GM18951 (cell line): ENCODE measurements around the gene HPN.
"Not testable (repeated sequence)": the region's sequence is repeated elsewhere in the genome, so short reads cannot be mapped to it uniquely, and the experiment has no call there.

Experiments used
- POLR2A ChIP-seq: IDR thresholded peaks from 4 replicates; pipeline ENCODE4 v1.6.1; 2011; ENCODE audit warnings: mild to moderate bottlenecking; ENCODE audit not compliant: insufficient read length, insufficient read depth; ENCODE audit errors: extremely low read depth
- in situ Hi-C: fragments of 300-500 bp; cut with MboI; formaldehyde crosslinking; loops from one replicate; pipeline ENCODE4 v1.12.0; 2022; ENCODE audit warnings: low sequenced_read_pairs, mixed read lengths, inconsistent platforms; ENCODE audit not compliant: unreplicated experiment

HPN gene

GRCh38 chr19:35013820-35014754 is 27.4 kb upstream of the HPN start:
- no peak for TF ChIP-seq POLR2A
- in situ Hi-C loops = no loop called here

- in situ Hi-C loops = not testable (repeated sequence)
These were observed 26.7 kb upstream of the HPN start for GRCh38 chr19:35014774-35015173.

GRCh38 chr19:35015270-35015953 is 26.1 kb upstream of the HPN start:
- TF ChIP-seq POLR2A = no peak
- in situ Hi-C loops = no loop called here

- in situ Hi-C loops = no loop called here
- no peak for TF ChIP-seq POLR2A
These were observed 25.6 kb upstream of the HPN start for GRCh38 chr19:35015954-35016351.

DNA sequence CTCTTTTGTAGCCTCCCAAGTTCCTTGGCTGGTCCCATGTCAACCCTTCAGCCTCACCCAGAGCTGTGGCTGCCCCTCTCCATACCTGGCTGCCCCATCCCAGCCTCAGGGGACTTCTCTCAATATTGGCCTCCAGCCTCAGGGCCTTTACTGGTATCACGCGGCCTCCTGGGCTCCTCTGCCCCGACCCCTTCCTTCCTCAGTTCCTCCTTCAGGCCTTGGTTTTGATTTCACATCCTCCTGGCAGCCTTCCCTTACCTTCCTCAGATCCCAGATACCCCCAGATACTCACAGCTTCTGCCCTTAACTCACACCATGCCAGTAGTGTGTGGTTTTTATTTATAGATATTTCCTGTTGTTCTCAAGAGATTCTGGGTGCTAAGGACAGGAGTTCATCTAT is 24.0 kb upstream of the HPN start:
- in situ Hi-C loops = no loop called here
- TF ChIP-seq POLR2A = no peak

GRCh38 chr19:35018379-35018778 is 23.1 kb upstream of the HPN start:
- no peak for TF ChIP-seq POLR2A
- in situ Hi-C loops = no loop called here

DNA sequence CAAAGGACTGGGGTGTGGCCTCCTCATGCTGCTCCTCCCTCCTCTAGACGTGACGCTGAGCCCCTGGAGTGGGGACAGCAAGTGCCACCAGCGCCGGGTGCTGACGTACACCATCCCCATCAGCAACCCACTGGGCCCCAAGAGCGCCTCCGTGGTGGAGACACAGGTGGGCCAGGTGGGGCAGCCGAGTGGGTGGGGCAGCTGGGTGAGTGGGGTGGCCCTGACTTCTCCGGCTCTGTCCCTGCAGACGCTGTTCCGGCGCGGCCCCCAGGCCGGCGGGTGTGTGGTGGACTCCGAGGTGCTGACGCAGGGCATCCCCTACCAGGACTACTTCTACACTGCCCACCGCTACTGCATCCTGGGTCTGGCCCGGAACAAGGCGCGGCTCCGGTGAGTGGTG is 22.4 kb upstream of the HPN start:
- no peak for TF ChIP-seq POLR2A
- in situ Hi-C loops = no loop called here

GRCh38 chr19:35021016-35021415 is 20.5 kb upstream of the HPN start:
- TF ChIP-seq POLR2A = no peak
- in situ Hi-C loops = no loop called here

- no peak for TF ChIP-seq POLR2A
- in situ Hi-C loops = no loop called here
These were observed 19.9 kb upstream of the HPN start for GRCh38 chr19:35021596-35021995.

DNA sequence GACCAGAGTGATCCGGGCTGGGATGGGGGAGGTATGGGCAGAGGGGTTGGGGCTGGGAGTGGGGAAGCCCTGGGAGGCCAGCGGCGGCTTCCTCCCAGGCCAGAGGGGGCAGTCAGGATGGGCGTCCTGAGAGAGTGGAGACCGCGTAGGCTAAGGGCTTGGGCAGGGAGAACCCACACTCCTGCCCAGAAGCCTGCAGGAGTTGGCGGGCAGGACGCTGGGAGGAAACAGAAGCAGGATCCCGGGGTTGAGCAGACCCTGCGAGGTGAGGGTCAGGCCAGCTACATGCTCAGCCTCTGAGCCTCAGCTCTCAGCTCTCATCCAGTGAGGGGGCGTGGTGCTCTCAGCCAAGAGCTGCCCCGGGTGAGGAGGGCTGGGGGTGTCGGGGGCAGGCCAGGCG is 19.1 kb upstream of the HPN start:
- TF ChIP-seq POLR2A = no peak
- in situ Hi-C loops = no loop called here

DNA sequence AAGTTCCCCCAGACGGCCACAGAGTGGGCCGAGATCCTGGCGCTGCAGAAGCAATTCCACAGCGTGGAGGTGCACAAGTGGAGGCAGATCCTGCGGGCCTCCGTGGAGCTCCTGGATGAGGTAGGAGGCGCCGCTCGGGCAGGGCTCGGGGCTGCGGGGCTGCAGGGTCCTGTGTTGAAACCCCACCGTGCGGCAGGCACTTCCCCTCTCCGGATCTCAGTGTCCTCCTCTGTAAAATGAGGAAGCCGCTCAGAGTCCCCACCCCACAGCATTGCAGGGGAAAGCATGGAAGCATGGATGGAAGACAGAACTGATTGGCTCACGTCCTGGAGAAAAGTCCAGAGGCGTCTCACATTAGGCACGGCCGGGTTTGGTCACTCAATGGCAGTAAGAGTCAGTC is 18.1 kb upstream of the HPN start:
- TF ChIP-seq POLR2A = no peak
- in situ Hi-C loops = no loop called here

DNA sequence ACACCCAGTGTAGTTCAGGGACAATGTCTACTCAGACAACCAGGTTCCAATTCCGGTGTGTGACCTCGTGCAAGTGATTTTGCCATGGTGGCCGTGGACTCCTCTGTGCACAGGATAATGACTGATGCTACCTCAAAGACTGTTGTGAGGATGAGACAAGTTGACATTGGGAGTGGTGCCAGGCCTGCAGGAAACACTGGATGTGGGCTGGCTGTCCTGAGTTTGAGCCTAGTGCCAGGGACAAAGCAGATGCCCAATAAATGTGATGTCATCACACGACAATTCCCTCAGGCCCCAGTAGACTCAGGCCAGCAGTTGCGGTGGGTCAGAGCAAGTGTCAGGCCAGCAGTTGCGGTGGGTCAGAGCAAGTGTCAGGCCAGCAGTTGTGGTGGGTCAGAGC is 17.4 kb upstream of the HPN start:
- in situ Hi-C loops = no loop called here
- TF ChIP-seq POLR2A = no peak

DNA sequence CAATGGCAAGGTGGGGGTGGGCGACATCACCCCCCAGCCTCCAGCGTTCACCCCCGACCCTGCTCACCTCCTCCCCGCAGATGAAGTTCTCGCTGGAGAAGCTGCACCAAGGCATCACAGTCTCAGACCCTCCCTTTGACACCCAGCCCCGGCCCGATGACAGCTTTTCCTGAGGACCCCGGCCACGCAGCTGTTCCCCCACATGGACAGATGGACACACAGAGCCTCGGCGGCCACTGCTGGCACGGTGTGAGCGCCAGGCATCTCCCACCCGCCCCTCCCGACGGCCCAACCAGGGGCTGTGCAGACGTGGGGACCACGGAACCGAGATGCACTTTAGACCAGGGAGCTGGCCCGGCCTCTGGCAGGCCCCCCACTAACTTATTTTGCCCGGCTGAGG is 15.6 kb upstream of the HPN start:
- no peak for TF ChIP-seq POLR2A
- in situ Hi-C loops = no loop called here

DNA sequence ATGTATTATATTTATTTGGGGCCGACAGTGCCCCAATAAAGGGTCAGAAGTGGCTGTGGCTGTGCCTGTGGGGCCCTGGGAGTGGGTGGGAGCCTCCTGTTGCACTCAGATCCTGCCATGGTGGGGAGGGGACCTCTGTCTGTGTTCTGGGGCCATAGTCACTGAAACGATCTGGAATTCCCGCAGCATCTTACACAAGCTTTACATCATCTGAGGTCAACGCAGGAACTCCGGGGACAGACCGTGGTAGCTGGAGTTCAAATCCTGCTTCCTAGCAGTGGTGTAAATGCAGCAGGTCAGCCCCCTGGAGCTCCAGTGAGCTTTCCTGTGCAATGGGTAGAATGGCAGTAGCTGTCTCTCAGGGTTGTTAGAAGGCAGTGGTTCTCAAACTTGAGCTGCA is 15.1 kb upstream of the HPN start:
- in situ Hi-C loops = no loop called here

More for the DNA sequence above, 15.1 kb upstream of the HPN start:
- TF ChIP-seq POLR2A = no peak
